Neuron (in vitro differentiated cells): ENCODE data around the gene CELSR3.

ENCODE experiments used
- H2AFZ ChIP-seq: one replicate; pipeline ENCODE4 v1.6.1; 2013; ENCODE audit warnings: low read depth, mild to moderate bottlenecking, inconsistent platforms, low read length, moderate library complexity
- H3K27me3 ChIP-seq: one replicate; pipeline ENCODE4 v1.6.1; 2013; ENCODE audit warnings: low read length; ENCODE audit not compliant: insufficient read depth
- H3K36me3 ChIP-seq: one replicate; pipeline ENCODE4 v1.6.1; 2013; ENCODE audit warnings: low read length; ENCODE audit not compliant: insufficient read depth
- H3K4me1 ChIP-seq: one replicate; pipeline ENCODE4 v1.6.1; 2013; ENCODE audit warnings: low read length; ENCODE audit not compliant: insufficient read depth
- H3K4me3 ChIP-seq: 2 replicates; pipeline ENCODE4 v1.5.1; 2013; ENCODE audit warnings: mild to moderate bottlenecking, low read length, moderate library complexity
- H3K9me3 ChIP-seq: one replicate; pipeline ENCODE4 v1.6.1; 2013; ENCODE audit warnings: low read length

CELSR3 gene

DNA sequence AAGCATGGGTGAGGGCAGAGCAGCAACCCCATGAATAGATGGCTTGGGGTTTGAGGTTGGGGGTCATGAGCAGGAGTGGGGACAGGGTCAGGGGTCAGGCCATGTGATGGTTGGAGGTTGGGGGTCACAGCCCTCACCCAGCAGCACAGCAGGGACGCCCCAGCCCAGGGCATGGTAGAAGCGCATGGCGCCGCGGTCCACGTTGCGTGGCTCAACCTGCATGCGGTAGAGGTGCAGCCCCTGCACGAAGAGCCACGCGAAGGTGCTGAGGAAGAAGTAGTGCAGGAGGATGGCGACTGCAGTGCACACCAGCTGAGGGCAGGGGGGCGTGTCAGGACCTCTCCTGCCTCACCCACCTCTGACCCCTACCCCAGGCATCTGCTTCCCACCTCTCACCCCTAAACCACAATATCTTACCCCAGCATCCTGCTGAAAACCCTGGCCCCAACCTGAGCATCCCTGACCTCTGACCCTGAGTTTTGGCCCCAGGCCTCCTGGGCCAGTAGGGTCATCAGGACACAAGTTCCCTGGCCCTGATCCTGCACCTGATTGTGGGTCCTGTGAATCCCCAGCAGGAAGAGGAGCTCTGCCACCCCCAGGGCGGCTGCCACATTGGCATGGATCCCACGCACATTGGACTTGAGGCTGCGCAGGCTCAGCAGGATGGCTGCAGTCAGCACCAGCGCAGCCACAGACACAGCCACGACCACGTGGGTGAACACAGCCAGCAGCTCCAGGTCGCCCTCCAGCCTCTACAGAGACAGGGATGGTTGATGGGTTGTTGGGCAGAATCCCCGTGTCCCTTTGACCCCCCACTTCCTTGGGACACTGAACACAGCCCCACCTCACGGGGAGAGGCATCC, 17.6 kb downstream of the CELSR3 start:
- Histone ChIP-seq H3K27me3 (no peaks in the 10 kb centered on the region), H3K4me1 (no peaks in the 10 kb centered on the region), H3K36me3 (peaks cover 84% of the 10 kb centered on the region), H3K4me3 (no peak overlapping the region), H2AFZ (no peak overlapping the region), H3K9me3 (no peaks in the 10 kb centered on the region)

DNA sequence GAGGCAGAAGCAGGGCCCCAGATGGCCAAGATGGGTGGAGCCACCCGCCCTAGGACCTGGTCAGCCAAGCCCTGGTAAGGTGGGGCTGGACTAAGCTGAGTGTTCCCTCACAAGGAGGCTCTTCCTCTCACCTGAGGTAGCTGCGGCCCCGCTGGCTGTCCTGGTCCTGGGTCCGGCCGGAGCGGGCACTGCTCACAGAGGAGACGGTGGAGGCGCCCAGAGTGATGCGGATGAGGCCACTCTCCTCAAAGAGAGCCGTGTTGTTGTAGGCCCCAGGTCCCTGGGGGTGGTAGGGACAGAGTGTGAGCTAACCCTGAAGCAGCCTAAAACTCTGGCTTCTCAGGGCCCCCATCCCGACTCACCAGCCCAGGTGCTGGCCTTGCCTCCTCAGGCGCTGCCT, 20.1 kb downstream of the CELSR3 start:
- H2AFZ ChIP-seq, result no peak overlapping the region
- H3K4me1 ChIP-seq, result no peaks in the 10 kb centered on the region
- no peak overlapping the region for H3K4me3 ChIP-seq
- H3K36me3 ChIP-seq, result peaks cover 88% of the 10 kb centered on the region
- H3K27me3 ChIP-seq, result no peaks in the 10 kb centered on the region
- no peaks in the 10 kb centered on the region for H3K9me3 ChIP-seq

DNA sequence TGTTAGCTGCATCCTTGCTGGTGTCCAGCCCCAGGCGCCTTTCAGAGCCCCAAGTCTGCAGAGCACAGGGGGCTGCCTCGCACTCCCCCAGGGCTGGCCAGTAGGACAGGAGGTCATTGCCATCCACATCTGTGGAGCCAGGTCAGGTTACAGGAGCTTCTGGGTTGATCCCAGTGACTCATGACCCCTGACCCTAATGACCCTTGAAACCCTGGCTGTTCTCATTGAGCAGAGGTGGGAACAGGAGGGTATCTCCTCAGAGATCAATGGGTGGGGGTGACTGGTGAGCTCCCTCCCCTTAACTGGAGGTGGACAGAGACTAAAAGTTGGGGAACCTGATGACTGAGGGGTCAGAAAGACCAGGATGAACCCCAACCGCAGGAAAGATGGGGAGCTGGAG, 21.3 kb downstream of the CELSR3 start:
- Histone ChIP-seq H3K4me1 (peaks cover 4% of the 10 kb centered on the region), H3K36me3 (peaks cover 83% of the 10 kb centered on the region), H3K4me3 (no peak overlapping the region)

DNA sequence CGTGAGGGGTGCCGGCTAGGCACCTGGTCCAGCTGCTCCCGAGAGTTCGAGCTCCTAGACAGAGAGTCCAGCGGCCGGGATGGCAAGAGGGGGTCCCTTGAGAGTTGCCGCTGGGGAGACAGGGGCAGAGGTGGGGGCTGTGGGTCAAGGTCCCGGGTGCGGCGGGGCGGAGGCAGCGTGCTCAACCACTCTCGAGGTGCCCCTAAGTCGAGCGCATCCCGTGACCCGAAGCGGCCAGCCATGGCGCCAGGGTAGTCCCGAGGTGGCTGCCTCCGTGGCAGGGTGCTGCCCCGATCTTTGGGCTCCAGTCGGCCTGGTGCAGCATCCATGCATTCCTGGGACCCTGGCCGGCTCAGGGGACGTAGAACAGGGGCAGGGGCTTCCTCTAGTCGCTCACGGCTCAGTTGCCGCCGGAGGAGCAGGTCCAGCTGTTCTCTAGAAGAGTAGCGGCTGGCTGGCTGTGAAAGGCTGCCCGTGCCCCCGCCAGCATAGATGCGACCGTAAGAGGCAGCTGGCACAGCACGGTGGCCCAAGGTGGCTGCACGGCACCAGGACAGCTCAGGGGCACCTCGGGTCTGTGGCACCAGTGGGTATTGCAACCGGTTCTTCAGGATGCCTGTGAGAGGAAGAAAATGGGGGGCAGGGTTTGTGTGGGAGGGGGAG, 22.6 kb downstream of the CELSR3 start:
- Histone ChIP-seq H3K4me1 (peaks cover 12% of the 10 kb centered on the region), H2AFZ (no peak overlapping the region), H3K36me3 (peaks cover 70% of the 10 kb centered on the region), H3K4me3 (no peak overlapping the region), H3K9me3 (no peaks in the 10 kb centered on the region), H3K27me3 (no peaks in the 10 kb centered on the region)

More for the DNA sequence above, 21.3 kb downstream of the CELSR3 start:
- Histone ChIP-seq H3K27me3 (no peaks in the 10 kb centered on the region), H2AFZ (no peak overlapping the region), H3K9me3 (no peaks in the 10 kb centered on the region)

DNA sequence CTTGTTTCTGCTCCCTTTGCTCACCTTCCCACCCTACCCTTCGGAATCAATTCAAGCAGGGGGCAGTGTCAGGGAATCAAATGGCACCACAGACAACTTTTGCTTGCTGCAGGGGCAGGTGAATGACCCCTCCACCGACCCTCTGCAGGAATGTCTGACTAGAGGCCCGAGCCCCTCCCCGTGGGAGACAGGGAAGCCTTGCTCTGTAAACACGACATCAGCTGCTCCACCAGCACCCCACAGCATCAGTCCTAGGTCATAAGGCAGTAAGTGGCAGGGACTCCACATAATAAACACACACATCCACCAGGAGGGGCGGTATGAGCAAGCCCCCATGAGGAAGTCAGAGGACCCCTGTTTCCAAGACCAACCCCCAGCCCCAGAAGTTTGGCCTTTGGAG, 25.4 kb downstream of the CELSR3 start:
- Histone ChIP-seq H3K27me3 (no peaks in the 10 kb centered on the region), H2AFZ (no peak overlapping the region), H3K4me1 (peaks cover 22% of the 10 kb centered on the region), H3K9me3 (no peaks in the 10 kb centered on the region), H3K4me3 (no peak overlapping the region), H3K36me3 (peaks cover 52% of the 10 kb centered on the region)

DNA sequence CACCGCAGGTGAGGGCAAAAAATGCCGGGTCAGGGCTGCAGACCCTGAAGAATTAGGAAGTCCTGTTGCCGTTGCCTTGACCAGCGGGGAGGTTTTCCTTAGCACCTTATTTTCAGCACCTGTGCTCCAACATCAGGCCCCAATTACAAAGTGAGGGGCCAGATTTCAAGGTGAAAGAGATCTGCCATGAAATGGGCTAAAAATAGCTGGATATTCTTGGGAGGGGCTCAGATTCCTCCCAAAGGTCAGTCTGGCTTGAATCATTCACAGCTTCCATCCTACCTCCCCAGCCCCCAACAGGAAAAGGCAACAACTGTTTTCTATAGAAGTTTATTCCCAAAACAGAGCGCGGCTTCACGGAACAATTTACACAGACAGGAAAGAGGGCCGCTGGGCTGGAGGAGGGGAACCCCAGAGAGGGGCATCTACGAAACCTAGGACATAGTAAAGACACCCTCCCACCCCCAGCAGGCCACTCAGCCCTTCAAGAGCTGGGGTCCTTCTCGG, 26.5 kb downstream of the CELSR3 start:
- no peaks in the 10 kb centered on the region for H3K9me3 ChIP-seq
- H3K36me3 ChIP-seq, result peaks cover 46% of the 10 kb centered on the region
- no peak overlapping the region for H2AFZ ChIP-seq
- H3K27me3 ChIP-seq, result no peaks in the 10 kb centered on the region
- peaks cover 22% of the 10 kb centered on the region for H3K4me1 ChIP-seq
- H3K4me3 ChIP-seq, result peak overlapping the region; percentile 67

DNA sequence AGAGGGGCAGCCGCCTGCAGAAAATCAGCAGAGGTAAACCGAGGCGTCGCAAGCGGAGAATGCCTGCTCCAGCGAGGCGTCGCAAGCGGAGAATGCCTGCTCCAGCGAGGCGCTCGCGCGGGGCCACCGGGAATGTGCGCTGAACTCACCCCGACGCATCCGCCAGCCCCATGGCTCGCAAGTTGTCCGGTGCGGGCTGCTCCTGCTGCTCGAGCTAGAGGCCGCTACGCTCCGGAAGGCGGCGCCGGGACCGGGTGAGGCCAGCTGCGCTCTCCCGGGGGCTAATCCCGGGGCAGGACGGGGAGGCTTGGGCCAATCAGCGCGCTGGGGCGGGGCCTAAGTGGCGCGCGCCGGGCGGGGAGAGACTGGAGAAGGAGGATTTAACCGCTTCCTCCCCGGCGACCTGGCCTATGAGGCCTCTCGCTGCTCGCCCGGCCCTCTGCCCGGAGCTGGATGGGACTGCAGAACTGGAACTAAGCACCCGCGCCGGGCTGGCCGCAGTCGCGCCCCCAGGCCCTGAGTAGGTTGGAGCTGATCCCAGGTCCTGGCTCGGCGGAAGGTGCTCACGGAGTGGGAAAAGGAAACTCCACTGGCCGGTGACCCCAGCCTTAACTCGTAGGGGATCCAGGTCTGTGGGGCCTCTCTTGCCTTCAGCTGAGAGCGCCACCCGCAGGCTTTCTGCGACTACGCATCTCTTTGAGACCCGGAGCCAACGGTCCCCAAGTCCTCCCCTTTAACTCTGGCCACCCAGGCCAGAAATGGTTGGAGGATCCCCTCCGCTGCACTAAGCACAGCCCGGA, 27.3 kb downstream of the CELSR3 start, which contains the start of gene SLC26A6:
Gene SLC26A6, minus strand, starts transcription at position 240 of the 800 bp plus-strand sequence. Its CDS starts 68 bp downstream, at position 172.
- peak within 1 kb of the TSS; percentile 67 for H3K4me3 ChIP-seq
- peaks cover 22% of the 10 kb centered on the region for H3K4me1 ChIP-seq
- no peaks in the 10 kb centered on the region for H3K27me3 ChIP-seq
- H3K9me3 ChIP-seq, result no peaks in the 10 kb centered on the region
- H3K36me3 ChIP-seq, result peaks cover 43% of the 10 kb centered on the region
- H2AFZ ChIP-seq, result peak within 1 kb of the TSS; percentile 82

DNA sequence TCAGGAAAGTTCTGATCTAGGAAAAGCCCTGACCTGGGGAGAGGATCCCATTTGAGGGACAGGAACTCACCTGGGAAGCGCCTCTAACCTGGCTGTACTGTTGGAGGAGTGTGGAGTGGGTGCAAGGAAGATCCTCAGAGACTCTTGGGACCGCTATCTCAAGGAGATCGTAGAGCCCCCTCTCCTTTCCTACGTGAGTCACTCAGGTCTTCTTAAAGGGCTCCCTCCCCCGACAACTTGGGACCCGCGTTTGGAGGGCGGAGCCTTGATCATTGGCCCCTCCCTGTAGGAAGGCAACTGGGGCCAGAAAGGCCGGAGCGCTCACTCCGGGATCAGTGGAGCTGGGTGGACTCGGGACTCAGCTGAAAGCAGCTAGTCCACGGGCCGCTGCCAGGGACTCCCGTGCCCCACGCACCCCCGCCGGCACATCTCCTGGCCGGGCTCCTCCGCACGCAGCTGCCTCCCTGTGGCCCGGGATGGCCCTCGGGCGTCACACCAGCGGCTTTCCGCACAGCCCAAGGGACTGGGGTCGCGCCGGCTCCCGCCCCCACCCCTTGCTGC, 27.9 kb downstream of the CELSR3 start:
- Histone ChIP-seq H3K36me3 (peaks cover 44% of the 10 kb centered on the region), H3K9me3 (no peaks in the 10 kb centered on the region), H3K27me3 (no peaks in the 10 kb centered on the region), H2AFZ (peak overlapping the region; percentile 82), H3K4me3 (peak overlapping the region; percentile 67), H3K4me1 (peaks cover 22% of the 10 kb centered on the region)

DNA sequence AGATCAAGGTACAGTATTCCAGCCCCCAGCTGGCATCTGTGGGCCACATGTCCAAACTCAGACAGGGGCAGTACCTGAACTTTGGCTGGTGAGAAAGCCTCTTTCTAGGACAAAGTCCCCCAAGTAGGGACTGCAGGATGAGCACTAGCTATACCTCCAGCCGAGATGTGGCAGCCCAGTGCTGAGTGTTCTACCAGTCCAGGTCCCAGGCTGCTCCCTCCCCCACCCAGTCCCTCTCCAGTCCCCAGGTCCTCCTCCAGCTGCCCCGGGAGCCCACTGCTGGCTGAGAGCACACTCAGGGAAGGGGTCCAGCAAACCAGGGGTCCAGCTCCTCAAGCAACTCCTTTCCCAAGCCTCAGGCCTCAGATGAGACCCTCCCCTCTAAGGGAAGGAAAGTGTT, 28.9 kb downstream of the CELSR3 start:
- H3K36me3 ChIP-seq, result peaks cover 39% of the 10 kb centered on the region
- no peak overlapping the region for H3K4me3 ChIP-seq
- no peaks in the 10 kb centered on the region for H3K9me3 ChIP-seq
- H3K4me1 ChIP-seq, result peaks cover 22% of the 10 kb centered on the region
- H2AFZ ChIP-seq, result no peak overlapping the region
- no peaks in the 10 kb centered on the region for H3K27me3 ChIP-seq

DNA sequence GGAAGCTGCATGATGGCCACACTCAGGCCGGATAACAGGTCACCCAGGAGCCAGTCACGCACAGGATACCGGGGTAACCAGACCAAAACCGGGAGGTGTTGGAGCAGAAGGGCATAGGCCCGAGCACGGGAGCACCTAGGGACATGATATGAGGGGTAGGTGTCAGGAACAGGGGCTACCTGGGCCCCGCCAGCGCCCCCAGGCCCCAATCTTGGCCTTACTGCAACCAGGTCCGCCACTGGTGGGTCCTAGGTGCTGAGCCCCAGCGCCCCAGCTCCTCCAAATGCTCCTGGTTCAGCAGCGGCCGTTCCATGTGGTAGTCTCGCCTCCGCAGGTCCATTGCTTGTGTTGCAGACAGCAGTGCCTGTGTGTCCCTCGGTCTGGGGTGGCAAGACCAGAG, 29.4 kb downstream of the CELSR3 start:
- peaks cover 35% of the 10 kb centered on the region for H3K36me3 ChIP-seq

DNA sequence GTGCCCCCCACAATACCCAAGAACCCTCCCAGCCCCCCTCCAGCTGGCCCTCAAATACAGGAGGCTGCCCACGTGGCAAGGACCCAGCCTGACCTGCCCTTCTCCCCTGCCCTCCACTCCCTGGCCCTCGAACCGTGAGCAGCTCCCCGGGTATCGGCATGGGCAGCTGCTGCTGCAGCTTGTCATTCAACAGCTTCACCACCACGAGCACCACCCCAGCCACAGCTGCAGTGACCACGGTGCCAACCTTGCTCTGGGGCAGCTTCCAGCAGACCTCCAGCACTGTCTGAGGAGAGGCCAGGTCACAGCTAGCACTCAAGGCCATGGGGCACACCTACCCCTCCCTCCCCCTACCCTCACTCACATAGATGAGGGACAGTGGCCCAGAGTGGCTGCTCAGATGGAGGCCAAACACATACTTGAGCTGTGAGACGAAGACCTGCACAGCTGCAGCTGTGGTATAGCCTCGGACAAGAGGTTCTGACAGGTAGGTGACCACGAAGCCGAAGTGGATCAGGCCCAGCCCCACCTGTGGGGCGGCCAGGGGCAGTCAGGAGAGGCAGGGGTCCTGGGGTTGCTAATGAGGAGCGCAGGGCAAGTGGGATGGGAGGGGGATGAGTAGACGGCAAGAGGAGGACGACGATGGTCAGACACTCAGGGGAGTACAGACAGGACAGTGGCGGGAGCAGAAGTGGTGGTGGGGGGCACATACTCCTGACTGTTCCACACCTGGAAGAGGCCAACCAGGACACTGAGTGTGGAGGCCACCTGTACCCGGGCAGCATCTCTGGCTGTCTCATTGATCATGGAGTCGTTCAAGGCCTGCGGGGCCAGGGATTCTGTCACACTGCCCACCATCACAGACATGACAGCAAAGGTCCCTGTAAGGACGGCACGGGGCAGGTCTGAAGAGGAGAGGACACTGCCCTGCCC, 30.9 kb downstream of the CELSR3 start:
- Histone ChIP-seq H3K4me3 (no peak overlapping the region), H3K4me1 (peaks cover 22% of the 10 kb centered on the region), H3K9me3 (no peaks in the 10 kb centered on the region), H3K27me3 (no peaks in the 10 kb centered on the region), H2AFZ (no peak overlapping the region), H3K36me3 (peaks cover 38% of the 10 kb centered on the region)

More for the DNA sequence above, 29.4 kb downstream of the CELSR3 start:
- Histone ChIP-seq H2AFZ (no peak overlapping the region), H3K9me3 (no peaks in the 10 kb centered on the region), H3K4me1 (peaks cover 22% of the 10 kb centered on the region), H3K4me3 (no peak overlapping the region), H3K27me3 (no peaks in the 10 kb centered on the region)

DNA sequence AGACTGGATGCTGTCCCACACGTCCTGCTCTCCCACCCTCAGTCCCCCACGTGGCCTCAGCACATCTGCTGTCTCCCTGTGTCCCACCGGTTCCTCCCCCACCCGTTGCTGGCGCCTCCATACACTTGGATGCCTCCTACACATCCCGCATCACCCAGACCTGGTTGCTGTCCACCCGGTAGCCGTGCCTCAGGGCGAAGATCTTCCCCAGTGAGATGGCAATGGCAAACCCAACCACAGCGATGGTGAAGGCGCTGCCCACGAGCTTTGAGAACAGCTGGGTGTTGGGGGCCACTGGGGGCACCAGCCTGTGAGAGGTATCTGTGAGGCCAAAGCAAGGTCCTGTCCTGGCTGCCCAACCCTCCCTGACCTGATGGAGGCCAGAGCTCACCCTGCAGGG, 31.9 kb downstream of the CELSR3 start:
- Histone ChIP-seq H3K9me3 (no peaks in the 10 kb centered on the region), H3K27me3 (no peaks in the 10 kb centered on the region), H3K36me3 (peaks cover 38% of the 10 kb centered on the region), H3K4me3 (no peak overlapping the region), H3K4me1 (peaks cover 13% of the 10 kb centered on the region), H2AFZ (no peak overlapping the region)
